ENCODE data around the gene ASRGL1. TPM values are rescaled to one million over a fixed set of nuclear protein-coding genes. Genes with fewer than 3 reads are reported as not detected.
"Not testable (repeated sequence)": the region's sequence is repeated elsewhere in the genome, so short reads cannot be mapped to it uniquely, and the experiment has no call there.

ASRGL1 gene
- polyA plus RNA-seq, 3 donors from 2014 or later: 3.2 to 11.2 (median 8.1) TPM

- peaks cover 10 to 37% of the 10 kb centered on the region in 2 donors for H3K4me1 Mint-ChIP-seq
- H3K4me3 Mint-ChIP-seq: peak overlapping the region; percentile 86 to 95 (median 89)
- H3K9me3 Mint-ChIP-seq, H3K36me3 Mint-ChIP-seq, DNase-seq: not testable (repeated sequence)
- H3K27ac Mint-ChIP-seq: peak overlapping the region in 4 of 6 donors; percentile 62 to 76 (median 75)
- peaks cover 5 to 17% (median 12%) of the 10 kb centered on the region in 3 donors for H3K27me3 Mint-ChIP-seq (ENCODE audit: low read depth in 3 of 3)
Observed at GRCh38 chr11:62336949-62337302, 322 bp upstream of the ASRGL1 start.

GRCh38 chr11:62338218-62338617 is 970 bp downstream of the ASRGL1 start:
- Mint-ChIP-seq H3K9me3 (no peaks in the 10 kb centered on the region), H3K27me3 (ENCODE audit: low read depth in 3 of 3) (peaks cover 5 to 12% (median 12%) of the 10 kb centered on the region in 3 donors)

GRCh38 chr11:62340269-62340901 is 3.1 kb downstream of the ASRGL1 start:
- Mint-ChIP-seq H3K27me3 (ENCODE audit: low read depth in 3 of 3) (peaks cover 5 to 13% (median 12%) of the 10 kb centered on the region in 3 donors), H3K9me3 (no peaks in the 10 kb centered on the region), H3K27ac (no peak overlapping the region), H3K36me3 (no peaks in the 10 kb centered on the region), H3K4me1 (peaks cover 10 to 37% of the 10 kb centered on the region in 2 donors), H3K4me3 (peak overlapping the region in 1 of 5 donors; percentile 14)
- DNase-seq: peak; percentile 52 to 68 (median 55)

More at GRCh38 chr11:62338218-62338617, 970 bp downstream of the ASRGL1 start:
- Mint-ChIP-seq H3K27ac (peak overlapping the region in 1 of 6 donors; percentile 12), H3K4me1 (peaks cover 10 to 37% of the 10 kb centered on the region in 2 donors), H3K36me3 (no peaks in the 10 kb centered on the region), H3K4me3 (peak overlapping the region; percentile 86 to 95 (median 89))
- DNase-seq: no peak

- Mint-ChIP-seq H3K27me3 (ENCODE audit: low read depth in 3 of 3) (peaks cover 3 to 10% (median 7%) of the 10 kb centered on the region in 3 donors), H3K9me3 (no peaks in the 10 kb centered on the region), H3K4me1 (peaks cover 10 to 28% of the 10 kb centered on the region in 2 donors), H3K4me3 (no peak overlapping the region), H3K27ac (no peak overlapping the region), H3K36me3 (no peaks in the 10 kb centered on the region)
- DNase-seq: no peak
Observed at GRCh38 chr11:62341588-62341987, 4.3 kb downstream of the ASRGL1 start.

GRCh38 chr11:62343646-62344190 is 6.5 kb downstream of the ASRGL1 start:
- not testable (repeated sequence) for H3K27ac Mint-ChIP-seq; H3K9me3 Mint-ChIP-seq; H3K27me3 Mint-ChIP-seq (ENCODE audit: low read depth in 3 of 3); H3K4me3 Mint-ChIP-seq; H3K36me3 Mint-ChIP-seq; DNase-seq
- peaks cover 0 to 12% of the 10 kb centered on the region in 2 donors for H3K4me1 Mint-ChIP-seq

- no peak for DNase-seq
- no peak overlapping the region for H3K4me3 Mint-ChIP-seq
- H3K36me3 Mint-ChIP-seq: no peaks in the 10 kb centered on the region
- peaks cover 0 to 2% (median 1%) of the 10 kb centered on the region in 3 donors for H3K27me3 Mint-ChIP-seq (ENCODE audit: low read depth in 3 of 3)
- H3K9me3 Mint-ChIP-seq: no peaks in the 10 kb centered on the region
- H3K27ac Mint-ChIP-seq: no peak overlapping the region
- peaks cover 0 to 12% of the 10 kb centered on the region in 2 donors for H3K4me1 Mint-ChIP-seq
Observed at GRCh38 chr11:62344210-62344609, 7.0 kb downstream of the ASRGL1 start.

GRCh38 chr11:62345861-62346260 is 8.6 kb downstream of the ASRGL1 start:
- H3K27me3 Mint-ChIP-seq (ENCODE audit: low read depth in 3 of 3): peaks cover 0 to 2% (median 1%) of the 10 kb centered on the region in 3 donors
- no peaks in the 10 kb centered on the region for H3K4me1 Mint-ChIP-seq
- DNase-seq: no peak
- no peak overlapping the region for H3K4me3 Mint-ChIP-seq
- H3K36me3 Mint-ChIP-seq: no peaks in the 10 kb centered on the region
- no peaks in the 10 kb centered on the region for H3K9me3 Mint-ChIP-seq
- H3K27ac Mint-ChIP-seq: no peak overlapping the region

- H3K9me3 Mint-ChIP-seq: no peaks in the 10 kb centered on the region
- H3K4me1 Mint-ChIP-seq: peaks cover 11 to 21% of the 10 kb centered on the region in 2 donors
- H3K27me3 Mint-ChIP-seq (ENCODE audit: low read depth in 3 of 3): no peaks in the 10 kb centered on the region
- peak overlapping the region in 4 of 5 donors; percentile 2 to 51 (median 10) for H3K4me3 Mint-ChIP-seq
- H3K36me3 Mint-ChIP-seq: no peaks in the 10 kb centered on the region
- H3K27ac Mint-ChIP-seq: peak overlapping the region; percentile 5 to 65 (median 45)
- peak in 2 of 3 donors; percentile 12 to 28 for DNase-seq
Observed at GRCh38 chr11:62352355-62353336, 15.4 kb downstream of the ASRGL1 start.

GRCh38 chr11:62353841-62354240 is 16.6 kb downstream of the ASRGL1 start:
- Mint-ChIP-seq H3K9me3 (no peaks in the 10 kb centered on the region), H3K27me3 (ENCODE audit: low read depth in 3 of 3) (no peaks in the 10 kb centered on the region), H3K4me3 (no peak overlapping the region), H3K4me1 (peaks cover 11 to 21% of the 10 kb centered on the region in 2 donors), H3K27ac (no peak overlapping the region), H3K36me3 (peaks cover 0 to 4% (median 0%) of the 10 kb centered on the region in 3 donors)
- no peak for DNase-seq

GRCh38 chr11:62358273-62358672 is 21.0 kb downstream of the ASRGL1 start:
- Mint-ChIP-seq H3K27ac (no peak overlapping the region), H3K27me3 (ENCODE audit: low read depth in 3 of 3) (no peaks in the 10 kb centered on the region), H3K36me3 (peaks cover 0 to 4% (median 0%) of the 10 kb centered on the region in 3 donors), H3K4me3 (no peak overlapping the region), H3K9me3 (no peaks in the 10 kb centered on the region), H3K4me1 (peaks cover 3 to 6% of the 10 kb centered on the region in 2 donors)
- no peak for DNase-seq

- no peaks in the 10 kb centered on the region for H3K27me3 Mint-ChIP-seq (ENCODE audit: low read depth in 3 of 3)
- peaks cover 0 to 4% (median 0%) of the 10 kb centered on the region in 3 donors for H3K36me3 Mint-ChIP-seq
- no peak overlapping the region for H3K4me3 Mint-ChIP-seq
- H3K4me1 Mint-ChIP-seq: no peaks in the 10 kb centered on the region
- no peaks in the 10 kb centered on the region for H3K9me3 Mint-ChIP-seq
- no peak for DNase-seq
- H3K27ac Mint-ChIP-seq: no peak overlapping the region
Observed at GRCh38 chr11:62359475-62359874, 22.2 kb downstream of the ASRGL1 start.

GRCh38 chr11:62360685-62361084 is 23.4 kb downstream of the ASRGL1 start:
- Mint-ChIP-seq H3K4me1 (no peaks in the 10 kb centered on the region), H3K27ac (no peak overlapping the region), H3K9me3 (no peaks in the 10 kb centered on the region), H3K4me3 (no peak overlapping the region), H3K36me3 (peaks cover 0 to 4% (median 0%) of the 10 kb centered on the region in 3 donors), H3K27me3 (ENCODE audit: low read depth in 3 of 3) (no peaks in the 10 kb centered on the region)
- DNase-seq: no peak

GRCh38 chr11:62368861-62369477 is 31.7 kb downstream of the ASRGL1 start:
- H3K4me1 Mint-ChIP-seq: peaks cover 8 to 16% of the 10 kb centered on the region in 2 donors
- H3K9me3 Mint-ChIP-seq; H3K27me3 Mint-ChIP-seq (ENCODE audit: low read depth in 3 of 3); H3K36me3 Mint-ChIP-seq; DNase-seq; H3K27ac Mint-ChIP-seq; H3K4me3 Mint-ChIP-seq: not testable (repeated sequence)

Data from immature natural killer cell (primary cell).